ENCODE results near the gene EHHADH.

- TF ChIP-seq ZNF514 (tag by site-specific recombination; IDR thresholded peaks at IDR 0.05) (no peak), REST (tag by site-specific recombination; IDR thresholded peaks at IDR 0.05) (no peak), ATF2 (tag by site-specific recombination; IDR thresholded peaks at IDR 0.05; ENCODE audit: low read depth) (no peak), CTCF (tag by site-specific recombination; IDR thresholded peaks at IDR 0.05) (no peak), ZNF362 (tag by site-specific recombination; IDR thresholded peaks at IDR 0.05) (no peak), HOXA7 (CRISPR knock-in tag; IDR thresholded peaks at IDR 0.05; ENCODE audit: borderline replicate concordance) (no peak), ZNF354C (tag by site-specific recombination; IDR thresholded peaks at IDR 0.05; ENCODE audit: borderline replicate concordance, low read depth) (no peak), YY1 (tag by site-specific recombination; IDR thresholded peaks at IDR 0.05) (no peak), MEIS1 (CRISPR knock-in tag; IDR thresholded peaks at IDR 0.05; ENCODE audit: borderline replicate concordance) (no peak), ZNF621 (tag by site-specific recombination; IDR thresholded peaks at IDR 0.05) (no peak)
These were observed 11.2 kb upstream of the EHHADH start for GRCh38 chr3:185264849-185265553.
